ENCODE measurements around the gene TRAPPC10.

GRCh38 chr21:44003307-44003966, 8.7 kb upstream of the TRAPPC10 start:
- TF ChIP-seq CTCF (IDR thresholded peaks at IDR 0.05; ENCODE audit: low read depth, low read length), result no peak
- TF ChIP-seq EZH2phosphoT487 (IDR thresholded peaks at IDR 0.05; ENCODE audit: low read depth), result no peak

Data from OCI-LY3 (cell line).